Left ventricle myocardium inferior (tissue), 1 donor: Measurements from ENCODE around the gene ANAPC10. TPM values are rescaled to one million over a fixed set of nuclear protein-coding genes. Genes with fewer than 3 reads are reported as not detected.

Experiments used
- DNase-seq: peaks from one replicate; pipeline ENCODE4 v3.0.0-alpha.2; 2020
- H3K27ac ChIP-seq: fragments of 200-600 bp; replicated peaks from 2 replicates; pipeline ENCODE4 v1.8.0; 2021
- H3K27me3 ChIP-seq: fragments of 200-600 bp; 2 replicates; pipeline ENCODE4 v1.8.0; 2021; ENCODE audit warnings: low read depth
- H3K36me3 ChIP-seq: fragments of 200-600 bp; 2 replicates; pipeline ENCODE4 v1.8.0; 2021
- H3K4me1 ChIP-seq: fragments of 200-600 bp; 2 replicates; pipeline ENCODE4 v1.8.0; 2021
- H3K4me3 ChIP-seq: fragments of 200-600 bp; 2 replicates; pipeline ENCODE4 v1.8.0; 2021; ENCODE audit warnings: mild to moderate bottlenecking, moderate library complexity
- H3K9me3 ChIP-seq: fragments of 200-600 bp; replicated peaks from 2 replicates; pipeline ENCODE4 v1.8.0; 2021
- intact Hi-C: fragments of 100-400 bp; cut with micrococcal nuclease; formaldehyde crosslinking; loops from one replicate; pipeline ENCODE4 v1.11.0; 2022
- total RNA-seq: library from RNA; stranded (reverse); fragmentation: NEBNext Ultra II Directional; extraction: Animal tissue kit (Norgen Biotek cat#: 25700); gene quantifications from one replicate; pipeline ENCODE4 v1.2.1, GENCODE V29; 2021
- TF ChIP-seq, protein P1 (sequence below): fragments of 200-600 bp; IDR thresholded peaks from 2 replicates; pipeline ENCODE4 v1.8.0; 2021; ENCODE audit warnings: antibody characterized with exemption, mild to moderate bottlenecking, borderline replicate concordance
- donor health status: DM: no; HTN: yes; CAD: no; lungs with severe emphysema.

Gene ANAPC10
- total RNA-seq, 1 donor from 2014 or later = 15.4 TPM

DNA sequence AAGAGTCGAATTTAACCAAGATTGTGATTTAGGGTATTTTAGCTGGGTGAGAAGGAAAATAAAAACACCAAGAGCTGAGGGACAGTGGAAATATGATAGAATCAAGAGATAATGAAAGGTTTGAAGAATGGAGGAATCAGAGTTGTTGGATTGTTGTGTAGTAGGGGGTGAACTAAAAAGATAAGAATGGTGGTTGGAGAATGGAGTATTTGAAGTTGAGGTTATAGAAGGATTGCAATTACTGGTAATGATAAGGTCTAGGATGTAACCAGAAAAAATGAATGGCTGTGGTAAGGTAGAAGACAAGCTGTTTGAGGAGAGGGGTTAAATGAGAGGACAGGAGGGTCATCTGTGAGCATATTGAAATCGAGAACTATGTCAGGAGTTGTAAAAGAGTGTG is 4.6 kb upstream of the ANAPC10 start:
- no peaks in the 10 kb centered on the region for H3K9me3 ChIP-seq
- H3K27me3 ChIP-seq = no peaks in the 10 kb centered on the region
- no peak for DNase-seq
- no peak overlapping the region for H3K27ac ChIP-seq
- H3K4me1 ChIP-seq = peaks cover 47% of the 10 kb centered on the region
- intact Hi-C loops = loop anchor here (10.0 kb wide), 1 partner anchor 52 kb away; no protein-coding TSS in a partner anchor
- H3K4me3 ChIP-seq = no peak overlapping the region
- H3K36me3 ChIP-seq = peaks cover 28% of the 10 kb centered on the region
- TF ChIP-seq, protein P1, sequence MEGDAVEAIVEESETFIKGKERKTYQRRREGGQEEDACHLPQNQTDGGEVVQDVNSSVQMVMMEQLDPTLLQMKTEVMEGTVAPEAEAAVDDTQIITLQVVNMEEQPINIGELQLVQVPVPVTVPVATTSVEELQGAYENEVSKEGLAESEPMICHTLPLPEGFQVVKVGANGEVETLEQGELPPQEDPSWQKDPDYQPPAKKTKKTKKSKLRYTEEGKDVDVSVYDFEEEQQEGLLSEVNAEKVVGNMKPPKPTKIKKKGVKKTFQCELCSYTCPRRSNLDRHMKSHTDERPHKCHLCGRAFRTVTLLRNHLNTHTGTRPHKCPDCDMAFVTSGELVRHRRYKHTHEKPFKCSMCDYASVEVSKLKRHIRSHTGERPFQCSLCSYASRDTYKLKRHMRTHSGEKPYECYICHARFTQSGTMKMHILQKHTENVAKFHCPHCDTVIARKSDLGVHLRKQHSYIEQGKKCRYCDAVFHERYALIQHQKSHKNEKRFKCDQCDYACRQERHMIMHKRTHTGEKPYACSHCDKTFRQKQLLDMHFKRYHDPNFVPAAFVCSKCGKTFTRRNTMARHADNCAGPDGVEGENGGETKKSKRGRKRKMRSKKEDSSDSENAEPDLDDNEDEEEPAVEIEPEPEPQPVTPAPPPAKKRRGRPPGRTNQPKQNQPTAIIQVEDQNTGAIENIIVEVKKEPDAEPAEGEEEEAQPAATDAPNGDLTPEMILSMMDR = no peak

DNA sequence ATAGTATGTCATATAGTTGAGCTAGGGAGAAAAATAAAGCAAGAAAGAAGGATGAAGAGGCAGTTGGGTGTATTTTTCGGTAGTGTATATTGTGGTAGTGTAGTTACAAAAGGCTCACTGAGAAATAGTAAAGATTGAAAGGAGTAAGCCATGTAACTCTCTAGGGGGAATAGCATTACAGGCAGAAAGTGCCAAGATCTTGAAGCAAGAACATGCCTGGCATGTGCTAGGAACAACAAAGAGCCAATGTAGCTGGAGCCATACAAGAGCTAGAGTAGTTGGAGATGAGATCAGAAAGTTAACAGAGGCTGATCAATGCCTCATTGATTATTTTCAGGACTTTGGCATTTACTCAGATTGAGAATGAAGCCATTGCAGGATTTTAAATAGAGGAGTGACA is 3.1 kb upstream of the ANAPC10 start:
- TF ChIP-seq, protein P1 = no peak
- no peak overlapping the region for H3K4me3 ChIP-seq
- H3K27me3 ChIP-seq = no peaks in the 10 kb centered on the region
- H3K36me3 ChIP-seq = peaks cover 18% of the 10 kb centered on the region
- intact Hi-C loops = loop anchor here (10.0 kb wide), 1 partner anchor 54 kb away; no protein-coding TSS in a partner anchor
- H3K27ac ChIP-seq = no peak overlapping the region
- H3K9me3 ChIP-seq = no peaks in the 10 kb centered on the region
- H3K4me1 ChIP-seq = peaks cover 58% of the 10 kb centered on the region
- no peak for DNase-seq

GRCh38 chr4:145099653-145100052 is 1.7 kb upstream of the ANAPC10 start:
- no peak for DNase-seq
- Histone ChIP-seq H3K4me3 (peak overlapping the region; percentile 86), H3K27me3 (no peaks in the 10 kb centered on the region), H3K4me1 (peaks cover 66% of the 10 kb centered on the region), H3K27ac (peak overlapping the region; percentile 93), H3K36me3 (peaks cover 17% of the 10 kb centered on the region), H3K9me3 (no peaks in the 10 kb centered on the region)
- TF ChIP-seq, protein P1 = no peak
- intact Hi-C loops = loop anchor here (10.0 kb wide), 1 partner anchor 55 kb away; no protein-coding TSS in a partner anchor

GRCh38 chr4:145098675-145099037 is 660 bp upstream of the ANAPC10 start:
- intact Hi-C loops = no loop called here
- no peak for DNase-seq
- H3K4me1 ChIP-seq = peaks cover 66% of the 10 kb centered on the region

GRCh38 chr4:145097331-145097820 is 620 bp downstream of the ANAPC10 start:
- no peak for DNase-seq
- peaks cover 9% of the 10 kb centered on the region for H3K9me3 ChIP-seq
- TF ChIP-seq, protein P1 = no peak
- H3K27ac ChIP-seq = peak overlapping the region; percentile 93
- no peaks in the 10 kb centered on the region for H3K27me3 ChIP-seq
- peak overlapping the region; percentile 86 for H3K4me3 ChIP-seq
- peaks cover 37% of the 10 kb centered on the region for H3K36me3 ChIP-seq
- peaks cover 66% of the 10 kb centered on the region for H3K4me1 ChIP-seq
- intact Hi-C loops = no loop called here

More at GRCh38 chr4:145098675-145099037, 660 bp upstream of the ANAPC10 start:
- peaks cover 6% of the 10 kb centered on the region for H3K9me3 ChIP-seq
- TF ChIP-seq, protein P1 = no peak
- peak overlapping the region; percentile 86 for H3K4me3 ChIP-seq
- peaks cover 24% of the 10 kb centered on the region for H3K36me3 ChIP-seq
- H3K27me3 ChIP-seq = no peaks in the 10 kb centered on the region
- H3K27ac ChIP-seq = peak overlapping the region; percentile 93
